NCI-H2196 (cell line): ENCODE results near the gene FANCM.

Source experiments
- DNase-seq: peaks from one replicate; lab custom pipeline; 2025; ENCODE audit not compliant: unreplicated experiment; lab: John Stamatoyannopoulos, UW

Gene FANCM

GRCh38 chr14:45227566-45227965 is 91.8 kb downstream of the FANCM start:
- DNase-seq, result no peak

GRCh38 chr14:45238988-45239387 is 103.3 kb downstream of the FANCM start:
- DNase-seq, result no peak

- DNase-seq, result no peak
Observed at GRCh38 chr14:45242706-45243105, 107.0 kb downstream of the FANCM start.

GRCh38 chr14:45246151-45246550 is 110.4 kb downstream of the FANCM start:
- DNase-seq, result no peak

GRCh38 chr14:45246691-45247090 is 111.0 kb downstream of the FANCM start:
- DNase-seq, result no peak

GRCh38 chr14:45247427-45247826 is 111.7 kb downstream of the FANCM start:
- no peak for DNase-seq

GRCh38 chr14:45249856-45250575 is 114.3 kb downstream of the FANCM start:
- no peak for DNase-seq
